Left lobe of liver (tissue), 2 donors: ENCODE data around the gene SETDB1. TPM values are rescaled to one million over a fixed set of nuclear protein-coding genes. Genes with fewer than 3 reads are reported as not detected.
A peak's percentile ranks its signal among the peaks of the same experiment; 100 is the strongest.
"Not testable (repeated sequence)": the region's sequence is repeated elsewhere in the genome, so short reads cannot be mapped to it uniquely, and the experiment has no call there.

Experiments
- ATAC-seq: fragments of 200-7000 bp; cut with Tn5 transposase; one replicate; pipeline ENCODE4 v1.9.1; 2020; ENCODE audit warnings: mild to moderate bottlenecking, moderate library complexity
- DNase-seq: peaks from one replicate; pipeline ENCODE4 v3.0.0-alpha.2; 2020; ENCODE audit warnings: low spot score
- total RNA-seq: library from RNA; stranded (reverse); gene quantifications from one replicate; pipeline ENCODE4 v1.2.1, GENCODE V29; 2021
- donor health status: DM: no; HTN: no; CAD: no; lungs with moderate emphysema.
- donor health status: DM: no; HTN: yes; CAD: no.

SETDB1 gene
- total RNA-seq, 1 donor from 2014 or later = 14.0 TPM

GRCh38 chr1:150928286-150928685 lies 2.1 kb downstream of the SETDB1 start:
- DNase-seq (no peak), ATAC-seq (no peak)

GRCh38 chr1:150928775-150929174 lies 2.6 kb downstream of the SETDB1 start:
- not testable (repeated sequence) for ATAC-seq, DNase-seq

- DNase-seq = no peak
Measured at GRCh38 chr1:150931773-150932172, 5.6 kb downstream of the SETDB1 start.

GRCh38 chr1:150944856-150945255 lies 18.7 kb downstream of the SETDB1 start:
- ATAC-seq (no peak), DNase-seq (no peak)

More at GRCh38 chr1:150931773-150932172, 5.6 kb downstream of the SETDB1 start:
- no peak for ATAC-seq

- ATAC-seq (no peak), DNase-seq (no peak)
Measured at GRCh38 chr1:150954708-150955107, 28.5 kb downstream of the SETDB1 start.

- ATAC-seq (no peak), DNase-seq (no peak)
Measured at GRCh38 chr1:150955280-150955679, 29.1 kb downstream of the SETDB1 start.

- no peak for ATAC-seq
- no peak for DNase-seq
Measured at GRCh38 chr1:150957666-150958065, 31.5 kb downstream of the SETDB1 start.

GRCh38 chr1:150960646-150961045 lies 34.5 kb downstream of the SETDB1 start:
- DNase-seq = no peak
- ATAC-seq = no peak

- ATAC-seq (peak; percentile 36), DNase-seq (no peak)
Measured at GRCh38 chr1:150961756-150962155, 35.6 kb downstream of the SETDB1 start.

GRCh38 chr1:150963321-150964163 lies 37.4 kb downstream of the SETDB1 start:
- DNase-seq (no peak), ATAC-seq (no peak)

GRCh38 chr1:150964164-150964489 lies 38.0 kb downstream of the SETDB1 start:
- no peak for DNase-seq
- no peak for ATAC-seq

GRCh38 chr1:150965605-150966004 lies 39.4 kb downstream of the SETDB1 start:
- no peak for DNase-seq
- no peak for ATAC-seq

- ATAC-seq = no peak
- DNase-seq = no peak
Measured at GRCh38 chr1:150966011-150966410, 39.8 kb downstream of the SETDB1 start.

GRCh38 chr1:150967936-150968335 lies 41.8 kb downstream of the SETDB1 start:
- DNase-seq = no peak
- no peak for ATAC-seq

GRCh38 chr1:150968491-150968890 lies 42.3 kb downstream of the SETDB1 start:
- DNase-seq (no peak), ATAC-seq (no peak)

- DNase-seq (no peak), ATAC-seq (no peak)
Measured at GRCh38 chr1:150969626-150970025, 43.5 kb downstream of the SETDB1 start.

- peak; percentile 71 for ATAC-seq
Measured at GRCh38 chr1:150970808-150971582, 44.8 kb downstream of the SETDB1 start.

GRCh38 chr1:150971583-150972416 lies 45.6 kb downstream of the SETDB1 start:
- peak; percentile 39 for ATAC-seq

More at GRCh38 chr1:150970808-150971582, 44.8 kb downstream of the SETDB1 start:
- DNase-seq = peak; percentile 97

GRCh38 chr1:150972417-150972940 lies 46.3 kb downstream of the SETDB1 start:
- DNase-seq (peak; percentile 80), ATAC-seq (peak; percentile 33)

More at GRCh38 chr1:150971583-150972416, 45.6 kb downstream of the SETDB1 start:
- peak; percentile 75 for DNase-seq

- no peak for ATAC-seq
- no peak for DNase-seq
Measured at GRCh38 chr1:150973258-150973835, 47.2 kb downstream of the SETDB1 start.
